ENCODE measurements around the gene NENF.
A peak's percentile ranks its signal among the peaks of the same experiment; 100 is the strongest.
"Not testable (repeated sequence)": the region's sequence is repeated elsewhere in the genome, so short reads cannot be mapped to it uniquely, and the experiment has no call there.

NENF gene

GRCh38 chr1:212466898-212467650 lies 34.4 kb downstream of the NENF start:
- H3K4me2 ChIP-seq: peak overlapping the region; percentile 84
- peak overlapping the region; percentile 85 for H3K27ac ChIP-seq
- H3K36me3 ChIP-seq: no peaks in the 10 kb centered on the region
- no peak for TF ChIP-seq Cebpa-rat (IDR thresholded peaks at IDR 0.05)
- H3K9me3 ChIP-seq: no peaks in the 10 kb centered on the region
- peak overlapping the region; percentile 20; the same call in 1 of the 2 replicates for H3K4me3 ChIP-seq
- no peaks in the 10 kb centered on the region for H3K27me3 ChIP-seq
- 0 out of 2 replicates have a peak overlapping the region, but pooled peaks have one; percentile 20 for H3K9ac ChIP-seq
- H3K4me1 ChIP-seq: peaks cover 59% of the 10 kb centered on the region
- H4K20me1 ChIP-seq: no peaks in the 10 kb centered on the region

GRCh38 chr1:212467843-212468482 lies 35.2 kb downstream of the NENF start:
- H3K4me3 ChIP-seq: peak overlapping the region; percentile 20; the same call in 1 of the 2 replicates
- peaks cover 57% of the 10 kb centered on the region for H3K4me1 ChIP-seq
- H3K36me3 ChIP-seq: no peaks in the 10 kb centered on the region
- H3K9me3 ChIP-seq: no peaks in the 10 kb centered on the region
- H4K20me1 ChIP-seq: no peaks in the 10 kb centered on the region
- peak overlapping the region; percentile 20; the same call in 1 of the 2 replicates for H3K9ac ChIP-seq
- peak overlapping the region; percentile 84 for H3K4me2 ChIP-seq
- H3K27me3 ChIP-seq: no peaks in the 10 kb centered on the region
- peak overlapping the region; percentile 85 for H3K27ac ChIP-seq
- no peak for TF ChIP-seq Cebpa-rat (IDR thresholded peaks at IDR 0.05)

GRCh38 chr1:212470059-212470458 lies 37.3 kb downstream of the NENF start:
- Histone ChIP-seq H4K20me1 (no peaks in the 10 kb centered on the region), H3K4me3 (no peak overlapping the region), H3K9me3 (no peaks in the 10 kb centered on the region), H3K27me3 (no peaks in the 10 kb centered on the region), H3K9ac (no peak overlapping the region), H3K4me1 (peaks cover 39% of the 10 kb centered on the region), H3K4me2 (no peak overlapping the region), H3K27ac (no peak overlapping the region), H3K36me3 (no peaks in the 10 kb centered on the region)
- TF ChIP-seq Cebpa-rat (IDR thresholded peaks at IDR 0.05): no peak

GRCh38 chr1:212471286-212471685 lies 38.6 kb downstream of the NENF start:
- H3K4me3 ChIP-seq: no peak overlapping the region
- H3K9ac ChIP-seq: no peak overlapping the region
- H3K27ac ChIP-seq: no peak overlapping the region
- H3K4me2 ChIP-seq: no peak overlapping the region
- no peaks in the 10 kb centered on the region for H4K20me1 ChIP-seq
- peaks cover 27% of the 10 kb centered on the region for H3K4me1 ChIP-seq
- no peak for TF ChIP-seq Cebpa-rat (IDR thresholded peaks at IDR 0.05)
- no peaks in the 10 kb centered on the region for H3K27me3 ChIP-seq
- no peaks in the 10 kb centered on the region for H3K36me3 ChIP-seq
- H3K9me3 ChIP-seq: no peaks in the 10 kb centered on the region

- Histone ChIP-seq H3K27ac (no peak overlapping the region), H3K9me3 (no peaks in the 10 kb centered on the region), H3K4me3 (no peak overlapping the region), H3K4me2 (no peak overlapping the region), H3K36me3 (no peaks in the 10 kb centered on the region), H4K20me1 (no peaks in the 10 kb centered on the region), H3K9ac (no peak overlapping the region), H3K4me1 (peaks cover 19% of the 10 kb centered on the region), H3K27me3 (no peaks in the 10 kb centered on the region)
- TF ChIP-seq Cebpa-rat (IDR thresholded peaks at IDR 0.05): no peak
Observed at GRCh38 chr1:212471891-212472675, 39.4 kb downstream of the NENF start.

GRCh38 chr1:212473729-212474128 lies 41.0 kb downstream of the NENF start:
- H3K4me3 ChIP-seq: no peak overlapping the region

GRCh38 chr1:212475151-212475550 lies 42.4 kb downstream of the NENF start:
- no peaks in the 10 kb centered on the region for H3K27me3 ChIP-seq
- no peak overlapping the region for H3K4me2 ChIP-seq
- TF ChIP-seq Cebpa-rat (IDR thresholded peaks at IDR 0.05): no peak
- H3K9ac ChIP-seq: no peak overlapping the region
- no peaks in the 10 kb centered on the region for H3K36me3 ChIP-seq
- no peak overlapping the region for H3K27ac ChIP-seq
- no peak overlapping the region for H3K4me3 ChIP-seq
- no peaks in the 10 kb centered on the region for H4K20me1 ChIP-seq
- H3K4me1 ChIP-seq: peaks cover 7% of the 10 kb centered on the region
- no peaks in the 10 kb centered on the region for H3K9me3 ChIP-seq

More at GRCh38 chr1:212473729-212474128, 41.0 kb downstream of the NENF start:
- no peak overlapping the region for H3K9ac ChIP-seq
- H3K36me3 ChIP-seq: no peaks in the 10 kb centered on the region
- H3K27me3 ChIP-seq: no peaks in the 10 kb centered on the region
- H3K27ac ChIP-seq: no peak overlapping the region
- no peaks in the 10 kb centered on the region for H4K20me1 ChIP-seq
- H3K4me1 ChIP-seq: peaks cover 7% of the 10 kb centered on the region
- no peaks in the 10 kb centered on the region for H3K9me3 ChIP-seq
- H3K4me2 ChIP-seq: no peak overlapping the region
- no peak for TF ChIP-seq Cebpa-rat (IDR thresholded peaks at IDR 0.05)

- not testable (repeated sequence) for H3K27ac ChIP-seq, H3K4me1 ChIP-seq, H3K9me3 ChIP-seq, H3K9ac ChIP-seq, H4K20me1 ChIP-seq, H3K4me2 ChIP-seq, H3K27me3 ChIP-seq, H3K36me3 ChIP-seq, H3K4me3 ChIP-seq
Observed at GRCh38 chr1:212475831-212476230, 43.1 kb downstream of the NENF start.

- H3K27me3 ChIP-seq: no peaks in the 10 kb centered on the region
- H4K20me1 ChIP-seq: no peaks in the 10 kb centered on the region
- TF ChIP-seq Cebpa-rat (IDR thresholded peaks at IDR 0.05): no peak
- peaks cover 7% of the 10 kb centered on the region for H3K4me1 ChIP-seq
- H3K4me2 ChIP-seq: no peak overlapping the region
- no peak overlapping the region for H3K27ac ChIP-seq
- no peak overlapping the region for H3K9ac ChIP-seq
- no peaks in the 10 kb centered on the region for H3K36me3 ChIP-seq
- H3K4me3 ChIP-seq: no peak overlapping the region
- H3K9me3 ChIP-seq: no peaks in the 10 kb centered on the region
Observed at GRCh38 chr1:212477014-212477679, 44.4 kb downstream of the NENF start.

Data from BLaER1 (cell line).